DOHH2 (cell line): ENCODE measurements around the gene OTOP3.

Experiments used
- CTCF ChIP-seq: fragments of 200-600 bp; sonication (generic); IDR thresholded peaks from one replicate; pipeline ENCODE4 v1.5.1; 2014; ENCODE audit warnings: antibody characterized with exemption, mild to moderate bottlenecking, low read depth, low read length; ENCODE audit not compliant: poor library complexity, severe bottlenecking
- EZH2phosphoT487 ChIP-seq: fragments of 200-600 bp; sonication (generic); IDR thresholded peaks from 2 replicates; pipeline ENCODE4 v1.6.1; 2017; ENCODE audit warnings: borderline replicate concordance, mild to moderate bottlenecking, antibody characterized with exemption, low read length, moderate library complexity, mixed read lengths

GRCh38 chr17:74972973-74973328, 37.3 kb downstream of the OTOP3 start:
- TF ChIP-seq CTCF (no peak), EZH2phosphoT487 (no peak)
